Colonic mucosa (tissue), 4 donors: Measurements from ENCODE around the gene CFAP298. TPM values are rescaled to one million over a fixed set of nuclear protein-coding genes. Genes with fewer than 3 reads are reported as not detected.
"Not testable (repeated sequence)": the region's sequence is repeated elsewhere in the genome, so short reads cannot be mapped to it uniquely, and the experiment has no call there.

Experiments
- DNase-seq: peaks from one replicate; pipeline ENCODE4 v3.0.0-alpha.2; 2020
- H3K27ac ChIP-seq: fragments of 200-600 bp; one replicate; pipeline ENCODE4 v1.8.0; 2021
- H3K27me3 ChIP-seq: fragments of 200-600 bp; one replicate; pipeline ENCODE4 v1.8.0; 2021
- H3K36me3 ChIP-seq: fragments of 200-600 bp; one replicate; pipeline ENCODE4 v1.8.0; 2021
- H3K4me1 ChIP-seq: fragments of 200-600 bp; one replicate; pipeline ENCODE4 v1.8.0; 2021; ENCODE audit warnings: mild to moderate bottlenecking
- H3K4me3 ChIP-seq: fragments of 200-600 bp; one replicate; pipeline ENCODE4 v1.8.0; 2021
- H3K9ac ChIP-seq, 2 donors: one replicate each; pipeline ENCODE4 v1.7.0; 2013; ENCODE audit warnings: control low read depth in 2 of 2, low read depth in 2 of 2, low read length in 2 of 2
- H3K9me3 ChIP-seq: fragments of 200-600 bp; one replicate; pipeline ENCODE4 v1.8.0; 2021
- intact Hi-C: fragments of 100-400 bp; cut with DNase I; formaldehyde crosslinking; loops from one replicate; pipeline ENCODE4 v1.14.1; 2022
- total RNA-seq, 2 donors: library from RNA; stranded (reverse); fragmentation: NEBNext Ultra II Directional in 1 of 2; extraction: Animal tissue kit (Norgen Biotek cat#: 25700) in 1 of 2; gene quantifications; one replicate each; pipeline ENCODE4 v1.2.1, GENCODE V29; 2021
- TF ChIP-seq, protein P1 (sequence below): fragments of 200-600 bp; IDR thresholded peaks from one replicate; pipeline ENCODE4 v1.8.0; 2022; ENCODE audit warnings: antibody characterized with exemption, mild to moderate bottlenecking
- donor health status: healthy.
- donor health status: DM: no; HTN: no; CAD: no.
- donor health status: DM: no; HTN: no; CAD: no.

CFAP298 gene
- total RNA-seq, 2 donors from 2014 or later = 27.5 to 55.8 TPM

DNA sequence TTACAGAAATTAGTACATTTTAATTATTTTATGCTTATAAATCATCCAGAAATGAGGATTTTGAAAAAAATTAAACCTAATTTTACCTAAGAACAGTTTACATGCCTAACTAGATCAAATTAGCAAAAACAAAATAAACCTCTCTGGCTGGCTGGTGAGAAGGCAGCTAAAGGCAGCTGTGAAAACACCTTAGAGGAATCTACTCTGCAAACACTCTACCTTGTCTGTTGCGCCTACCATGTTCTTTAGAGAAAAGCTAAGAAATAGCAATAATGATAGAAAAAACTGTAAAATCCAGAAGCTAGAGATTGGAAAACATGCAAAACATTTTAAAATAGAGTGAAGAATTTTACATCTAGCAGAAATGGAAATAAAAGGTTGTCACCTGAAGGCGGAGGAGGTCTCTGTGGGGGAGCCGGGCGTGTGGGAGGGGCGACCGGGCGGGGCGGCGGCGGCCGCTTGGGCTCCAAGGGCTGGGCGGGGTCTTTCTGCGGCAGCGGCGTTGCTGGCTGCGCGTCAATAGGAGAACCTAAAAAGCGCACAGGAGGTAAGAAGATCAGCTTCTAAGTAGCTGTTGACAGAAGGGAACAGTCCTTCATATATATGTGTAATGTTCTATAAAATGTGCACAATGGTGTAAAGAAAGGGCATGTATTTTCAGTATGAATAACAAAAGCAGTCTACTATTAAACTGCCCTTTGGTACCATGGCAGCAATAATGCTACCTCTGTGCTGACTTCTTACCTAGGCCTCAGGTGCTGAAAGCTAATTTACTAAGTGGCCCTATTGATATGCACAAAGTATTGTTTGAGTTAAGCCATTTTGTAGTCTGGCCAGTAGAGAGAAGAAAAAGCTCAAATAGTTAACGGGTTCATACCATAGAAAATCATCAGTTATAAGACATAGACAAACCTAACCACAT is 33.3 kb upstream of the CFAP298 start:
- intact Hi-C loops = no loop called here
- TF ChIP-seq, protein P1, sequence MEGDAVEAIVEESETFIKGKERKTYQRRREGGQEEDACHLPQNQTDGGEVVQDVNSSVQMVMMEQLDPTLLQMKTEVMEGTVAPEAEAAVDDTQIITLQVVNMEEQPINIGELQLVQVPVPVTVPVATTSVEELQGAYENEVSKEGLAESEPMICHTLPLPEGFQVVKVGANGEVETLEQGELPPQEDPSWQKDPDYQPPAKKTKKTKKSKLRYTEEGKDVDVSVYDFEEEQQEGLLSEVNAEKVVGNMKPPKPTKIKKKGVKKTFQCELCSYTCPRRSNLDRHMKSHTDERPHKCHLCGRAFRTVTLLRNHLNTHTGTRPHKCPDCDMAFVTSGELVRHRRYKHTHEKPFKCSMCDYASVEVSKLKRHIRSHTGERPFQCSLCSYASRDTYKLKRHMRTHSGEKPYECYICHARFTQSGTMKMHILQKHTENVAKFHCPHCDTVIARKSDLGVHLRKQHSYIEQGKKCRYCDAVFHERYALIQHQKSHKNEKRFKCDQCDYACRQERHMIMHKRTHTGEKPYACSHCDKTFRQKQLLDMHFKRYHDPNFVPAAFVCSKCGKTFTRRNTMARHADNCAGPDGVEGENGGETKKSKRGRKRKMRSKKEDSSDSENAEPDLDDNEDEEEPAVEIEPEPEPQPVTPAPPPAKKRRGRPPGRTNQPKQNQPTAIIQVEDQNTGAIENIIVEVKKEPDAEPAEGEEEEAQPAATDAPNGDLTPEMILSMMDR = no peak
- H3K9ac ChIP-seq = no peak overlapping the region
- peaks cover 5% of the 10 kb centered on the region for H3K36me3 ChIP-seq
- no peak overlapping the region for H3K27ac ChIP-seq
- no peak for DNase-seq
- no peak overlapping the region for H3K4me3 ChIP-seq
- no peaks in the 10 kb centered on the region for H3K27me3 ChIP-seq
- H3K9me3 ChIP-seq = no peaks in the 10 kb centered on the region
- H3K4me1 ChIP-seq = no peaks in the 10 kb centered on the region

DNA sequence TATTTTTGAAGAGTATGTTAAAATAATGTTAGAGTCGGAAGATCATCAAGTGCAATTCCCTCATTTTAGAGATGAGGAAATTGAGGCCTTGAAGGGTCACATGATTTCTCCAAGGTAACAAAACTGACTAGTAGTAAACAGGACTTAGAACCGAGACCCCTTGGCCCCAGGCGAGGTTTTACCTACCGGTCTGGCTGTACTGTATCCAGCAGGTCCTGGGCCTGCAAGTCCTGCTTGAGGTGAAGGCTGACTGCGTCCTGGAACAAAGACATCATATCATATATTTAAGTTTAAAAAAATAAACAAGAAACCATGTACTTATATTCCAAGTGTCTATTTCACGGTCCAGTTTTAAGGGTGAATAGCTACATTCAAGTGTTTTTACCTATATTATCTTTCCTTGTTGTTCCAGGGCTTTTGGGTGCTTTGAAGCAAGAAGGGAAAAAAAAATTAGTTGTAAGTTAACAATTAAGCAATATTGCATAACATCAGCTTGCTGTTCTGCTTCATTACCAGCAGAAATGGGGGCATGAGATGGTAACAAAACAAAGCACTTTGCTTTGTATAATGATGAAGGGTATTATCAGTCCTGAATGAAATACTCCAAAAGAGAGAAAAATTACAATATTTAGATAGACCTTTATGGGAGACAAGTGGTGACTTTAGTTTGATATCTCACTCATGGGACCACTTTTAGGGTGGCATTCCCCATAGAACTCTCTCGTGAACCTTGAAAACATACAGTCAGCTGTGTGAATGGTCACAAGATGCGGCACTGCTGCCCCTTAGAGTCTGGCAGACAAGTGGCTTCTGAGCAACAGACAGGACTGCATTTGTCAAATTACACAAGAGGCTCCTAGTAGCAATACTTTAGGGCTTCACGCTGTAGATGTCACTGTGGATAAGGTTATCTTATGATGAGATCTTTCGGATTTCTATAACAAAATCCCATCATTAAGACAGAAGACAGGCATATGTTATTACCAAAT is 29.8 kb upstream of the CFAP298 start:
- H3K9ac ChIP-seq = no peak overlapping the region
- no peak for DNase-seq
- H3K27ac ChIP-seq = no peak overlapping the region

DNA sequence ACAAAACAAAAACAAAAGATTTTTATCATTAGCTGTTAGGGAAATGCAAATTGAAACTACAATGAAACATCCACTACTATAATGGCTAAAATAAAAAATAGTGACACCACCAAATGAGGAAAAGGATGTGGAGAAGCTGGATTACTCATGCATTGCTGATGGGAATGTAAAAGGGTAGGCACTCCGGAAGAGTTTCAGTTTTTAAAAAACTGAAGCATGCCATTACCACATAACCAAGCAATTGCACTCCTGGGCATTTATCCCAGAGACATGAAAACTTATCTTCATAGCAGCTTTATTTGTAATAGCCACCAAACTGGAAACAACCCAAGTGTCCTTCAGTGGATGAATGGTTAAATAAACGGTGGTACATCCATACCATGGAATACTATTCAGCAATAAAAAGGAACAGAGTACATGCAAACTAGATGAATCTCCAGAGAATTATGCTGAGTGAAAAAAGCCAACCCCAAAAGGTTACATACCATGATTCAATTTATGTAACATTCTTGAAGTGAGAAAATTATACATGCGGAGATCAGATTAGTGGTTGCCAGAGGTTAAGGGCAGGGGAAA is 14.5 kb upstream of the CFAP298 start:
- intact Hi-C loops = no loop called here
- H3K27me3 ChIP-seq = no peaks in the 10 kb centered on the region
- TF ChIP-seq, protein P1 = no peak
- no peaks in the 10 kb centered on the region for H3K36me3 ChIP-seq
- H3K9ac ChIP-seq = no peak overlapping the region
- no peaks in the 10 kb centered on the region for H3K4me1 ChIP-seq
- H3K27ac ChIP-seq = no peak overlapping the region
- no peaks in the 10 kb centered on the region for H3K9me3 ChIP-seq
- no peak for DNase-seq
- no peak overlapping the region for H3K4me3 ChIP-seq

More for the DNA sequence above, 29.8 kb upstream of the CFAP298 start:
- H3K36me3 ChIP-seq = peaks cover 6% of the 10 kb centered on the region
- no peak overlapping the region for H3K4me3 ChIP-seq
- intact Hi-C loops = no loop called here
- TF ChIP-seq, protein P1 = no peak
- H3K9me3 ChIP-seq = no peaks in the 10 kb centered on the region
- H3K4me1 ChIP-seq = no peaks in the 10 kb centered on the region
- H3K27me3 ChIP-seq = no peaks in the 10 kb centered on the region

DNA sequence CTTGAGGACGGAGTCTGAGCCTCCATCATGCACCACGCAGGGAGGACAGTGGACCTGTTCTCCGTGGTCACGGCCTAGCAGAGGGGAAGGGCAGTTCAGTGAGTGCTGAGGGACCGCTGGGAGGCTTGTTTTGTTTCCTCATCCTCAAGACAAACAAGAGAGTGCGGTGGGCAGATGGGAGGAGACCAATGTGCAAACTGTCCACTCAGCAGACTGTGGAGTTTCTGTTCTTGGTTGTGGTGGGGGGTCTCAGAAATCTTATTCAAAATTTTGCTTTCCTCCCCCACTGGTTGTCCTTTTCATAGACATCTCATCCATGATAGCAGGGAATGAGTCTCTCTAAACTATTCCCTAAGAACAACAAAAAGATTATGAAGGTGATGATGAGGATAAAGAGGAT is 6.0 kb upstream of the CFAP298 start:
- intact Hi-C loops = not testable (repeated sequence)

DNA sequence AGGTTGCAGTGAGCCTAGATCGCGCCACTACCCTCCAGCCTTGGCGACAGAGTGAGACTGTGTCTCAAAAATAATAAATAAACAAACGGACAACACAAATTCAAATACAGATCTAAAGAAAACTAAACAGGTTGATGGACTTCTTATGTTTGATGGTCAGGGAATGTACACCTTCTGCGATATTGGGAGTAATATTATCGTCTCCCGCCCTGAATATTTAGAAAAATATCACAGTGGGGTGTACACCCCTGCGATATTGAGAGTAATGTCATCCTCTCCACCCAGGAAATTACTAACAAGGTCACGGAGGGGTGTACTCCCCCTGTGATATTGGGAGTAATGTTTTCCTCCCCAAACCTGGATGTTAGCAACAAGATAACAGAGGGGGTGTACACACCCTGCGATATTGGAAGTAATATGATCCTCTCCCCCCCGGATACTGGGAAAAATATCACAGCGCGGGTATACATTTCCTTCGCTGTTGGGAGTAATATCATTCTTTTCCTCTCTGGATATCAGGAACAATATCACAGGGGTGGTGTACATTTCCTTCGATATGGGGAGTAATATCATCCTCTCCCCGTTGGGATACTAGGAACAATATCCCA is 1.4 kb upstream of the CFAP298 start:
- no peak for DNase-seq
- H3K9ac ChIP-seq = peak overlapping the region; percentile 87 to 97
- peak overlapping the region; percentile 75 for H3K4me3 ChIP-seq
- H3K4me1 ChIP-seq = no peaks in the 10 kb centered on the region
- TF ChIP-seq, protein P1 = no peak
- intact Hi-C loops = no loop called here
- no peaks in the 10 kb centered on the region for H3K36me3 ChIP-seq
- peak overlapping the region; percentile 84 for H3K27ac ChIP-seq
- H3K27me3 ChIP-seq = no peaks in the 10 kb centered on the region
- H3K9me3 ChIP-seq = no peaks in the 10 kb centered on the region

More for the DNA sequence above, 6.0 kb upstream of the CFAP298 start:
- not testable (repeated sequence) for H3K27ac ChIP-seq, H3K9me3 ChIP-seq, H3K4me3 ChIP-seq, H3K4me1 ChIP-seq, H3K27me3 ChIP-seq, H3K36me3 ChIP-seq, H3K9ac ChIP-seq, DNase-seq
